ENCODE results near the gene ELFN1.

The ELFN1 gene

GRCh38 chr7:1642291-1642731, 27.8 kb upstream of the ELFN1 start:
- no peak for DNase-seq (ENCODE audit: low read depth)

- DNase-seq (ENCODE audit: low read depth): no peak
Measured at GRCh38 chr7:1643270-1644092, 26.6 kb upstream of the ELFN1 start.

- DNase-seq (ENCODE audit: low read depth): no peak
Measured at GRCh38 chr7:1644341-1645070, 25.6 kb upstream of the ELFN1 start.

- DNase-seq (ENCODE audit: low read depth): no peak
Measured at GRCh38 chr7:1645071-1645409, 25.0 kb upstream of the ELFN1 start.

DNA sequence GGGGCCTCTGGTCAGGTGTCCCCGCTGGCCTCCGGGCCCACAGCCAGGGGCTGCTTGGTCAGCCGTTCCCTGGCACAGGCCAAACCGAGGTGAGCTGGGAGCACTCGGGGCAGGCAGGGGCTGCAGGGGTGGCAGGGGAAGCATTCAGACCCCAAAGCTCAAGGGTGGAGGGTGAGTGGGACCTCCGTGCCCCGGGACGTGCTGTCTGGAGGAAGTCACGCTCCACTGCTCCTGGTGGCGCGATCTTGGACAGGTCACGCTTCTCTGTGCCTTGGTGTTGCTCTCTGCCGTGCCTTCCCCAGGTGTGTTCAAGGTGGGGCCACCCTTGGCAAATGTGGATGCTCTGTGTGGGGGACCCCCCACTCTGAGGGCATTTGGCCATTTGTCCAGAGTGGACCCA, 24.6 kb upstream of the ELFN1 start:
- no peak for DNase-seq (ENCODE audit: low read depth)

DNA sequence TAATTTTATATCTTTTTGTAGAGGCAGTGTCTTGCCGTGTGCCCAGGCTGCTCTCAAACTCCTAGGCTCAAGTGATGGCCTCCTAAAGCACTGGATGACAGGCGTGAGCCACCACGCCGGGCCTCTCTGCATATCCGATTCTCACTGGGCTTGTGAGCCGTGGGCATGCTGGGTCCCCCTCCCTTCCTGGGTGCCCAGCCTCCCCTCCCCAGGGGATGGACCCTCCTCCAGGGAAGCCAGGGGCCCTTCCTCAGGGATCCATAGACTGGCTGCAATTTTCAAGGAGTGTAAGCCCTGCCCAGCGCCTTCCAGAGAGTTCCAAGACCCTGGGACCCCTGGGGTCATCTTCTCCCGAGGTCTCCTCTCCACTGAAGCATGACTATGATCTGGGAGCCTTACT, 23.7 kb upstream of the ELFN1 start:
- no peak for DNase-seq (ENCODE audit: low read depth)

GRCh38 chr7:1646957-1647891, 22.9 kb upstream of the ELFN1 start:
- DNase-seq (ENCODE audit: low read depth): no peak

- DNase-seq (ENCODE audit: low read depth): no peak
Measured at GRCh38 chr7:1647961-1648672, 22.0 kb upstream of the ELFN1 start.

GRCh38 chr7:1649751-1650326, 20.2 kb upstream of the ELFN1 start:
- no peak for DNase-seq (ENCODE audit: low read depth)

DNA sequence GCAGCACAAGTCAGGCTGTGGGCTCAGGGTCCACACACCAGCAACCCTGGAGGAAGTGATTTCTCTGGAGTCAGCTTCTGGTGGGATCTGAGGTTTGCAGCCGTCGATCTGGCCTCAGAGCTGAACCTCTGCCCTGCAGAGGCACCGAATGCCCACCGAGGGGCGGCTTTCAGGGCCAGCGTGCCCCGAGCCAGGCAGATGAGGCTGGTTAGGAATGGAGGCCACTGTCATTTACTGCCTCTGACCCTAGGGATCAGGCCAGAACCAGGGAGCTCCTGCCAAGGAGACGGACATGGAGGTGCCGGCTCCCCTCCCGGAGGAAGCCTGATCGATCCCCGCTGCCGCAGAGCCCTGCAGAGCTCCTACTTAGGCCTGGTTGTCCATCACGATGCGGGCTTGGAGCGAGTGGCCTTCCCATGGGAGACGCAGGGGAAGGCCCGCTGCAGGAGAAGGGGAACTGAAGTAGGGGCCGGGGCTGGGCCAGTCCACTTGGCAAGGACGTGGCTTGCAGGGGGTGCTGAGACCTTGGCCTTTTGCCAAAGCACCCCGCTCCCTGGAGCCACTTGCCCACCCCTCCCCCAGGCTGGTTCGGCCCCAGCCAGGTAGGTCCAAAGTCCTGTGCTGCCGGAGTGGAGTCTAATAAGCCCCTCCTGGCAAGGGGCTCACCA, 19.6 kb upstream of the ELFN1 start:
- no peak for DNase-seq (ENCODE audit: low read depth)

DNA sequence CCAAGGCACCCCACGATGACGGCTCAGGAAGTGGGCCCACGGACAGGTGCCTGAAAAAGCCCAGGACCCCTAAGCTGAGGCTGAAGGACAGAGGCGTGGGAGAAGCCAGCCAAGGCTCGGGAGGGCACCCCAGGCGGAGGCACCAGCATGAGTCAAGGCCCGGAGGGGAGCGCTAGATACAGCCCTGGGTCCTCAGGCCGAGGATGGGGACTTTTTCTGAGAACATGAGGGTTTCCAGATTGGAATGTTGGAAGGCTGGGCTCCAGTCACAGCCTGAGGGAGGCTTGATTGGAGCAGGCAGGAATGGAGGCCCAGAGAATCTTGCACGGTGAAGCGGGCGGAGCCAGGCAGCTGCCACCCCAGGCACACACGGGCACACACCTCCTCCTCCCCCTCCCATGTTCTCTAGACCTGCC, 19.0 kb upstream of the ELFN1 start:
- DNase-seq (ENCODE audit: low read depth): no peak

- DNase-seq (ENCODE audit: low read depth): no peak
Measured at GRCh38 chr7:1651891-1652290, 18.2 kb upstream of the ELFN1 start.

GRCh38 chr7:1653500-1653899, 16.6 kb upstream of the ELFN1 start:
- DNase-seq (ENCODE audit: low read depth): no peak

DNA sequence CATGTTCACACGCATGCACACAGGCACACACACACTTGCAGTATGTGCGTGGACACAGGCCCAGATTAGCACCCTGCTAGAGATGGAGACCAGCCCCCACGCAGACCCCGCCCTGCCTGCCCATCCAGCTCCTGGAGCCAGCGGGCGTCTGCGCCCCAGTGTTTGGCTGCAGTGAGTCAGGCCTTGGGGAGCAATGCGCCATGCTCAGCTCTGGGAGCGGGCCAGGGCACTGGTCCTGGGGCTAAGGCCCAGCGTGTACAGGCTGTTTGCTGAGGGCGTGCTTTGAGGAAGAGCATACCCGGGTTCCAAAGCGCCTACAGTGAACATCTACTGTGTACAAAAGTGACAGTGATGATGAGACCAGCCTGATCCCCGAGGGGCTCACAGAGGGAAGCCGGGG, 16.0 kb upstream of the ELFN1 start:
- DNase-seq (ENCODE audit: low read depth): no peak

DNA sequence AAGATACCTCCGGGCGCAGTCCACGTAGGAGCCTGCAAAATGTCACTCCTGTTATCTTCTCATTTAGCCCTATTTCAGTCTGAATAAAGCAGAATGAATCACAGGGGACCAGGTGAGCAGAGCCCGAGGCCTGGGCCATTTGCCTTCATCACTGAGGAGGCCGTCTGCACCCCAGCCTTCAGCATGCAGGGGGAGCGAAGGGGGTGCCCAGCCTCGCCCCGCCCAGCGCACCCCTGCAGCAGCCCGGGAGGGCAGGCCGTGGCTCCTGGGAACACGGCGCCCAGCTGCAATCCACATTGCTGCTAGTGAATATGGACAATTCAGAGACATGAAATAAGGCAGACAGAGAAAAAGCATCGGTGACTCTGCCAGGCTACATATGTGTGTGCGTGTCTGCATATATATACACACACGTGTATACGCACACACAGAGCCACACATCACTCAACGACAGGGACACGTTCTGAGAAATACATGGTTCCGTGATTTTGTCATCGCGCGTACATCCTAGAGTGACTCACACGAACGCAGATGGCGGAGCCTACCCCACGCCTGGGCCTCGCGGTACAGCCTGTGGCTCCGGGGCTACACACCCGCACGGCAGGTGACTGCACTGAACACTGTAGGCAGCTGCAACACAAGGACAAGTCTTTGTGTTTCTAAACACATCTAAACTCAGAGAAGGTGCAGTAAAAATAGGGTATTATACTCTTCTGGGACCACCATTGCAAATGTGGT, 15.2 kb upstream of the ELFN1 start:
- no peak for DNase-seq (ENCODE audit: low read depth)

DNA sequence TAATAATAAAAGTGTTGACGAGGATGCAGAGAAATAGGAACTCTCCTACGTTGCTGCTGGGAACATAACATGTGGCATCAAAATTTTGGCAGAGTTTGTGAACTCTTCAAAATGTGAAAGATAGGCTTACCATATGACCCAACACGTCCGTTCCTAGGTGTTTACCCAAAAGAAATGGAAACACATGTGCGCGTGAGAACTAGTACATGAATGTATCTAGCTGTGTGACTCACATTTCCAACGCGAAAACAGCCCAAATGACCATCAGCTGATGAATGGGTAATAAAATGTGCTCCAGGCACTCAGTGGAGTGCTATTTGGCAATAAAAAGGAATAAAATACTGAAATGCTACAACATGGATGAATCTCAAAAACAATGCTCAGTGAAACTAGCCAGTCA, 10.4 kb upstream of the ELFN1 start:
- DNase-seq (ENCODE audit: low read depth): peak; percentile 93

- no peak for DNase-seq (ENCODE audit: low read depth)
Measured at GRCh38 chr7:1661461-1661860, 8.6 kb upstream of the ELFN1 start.

DNA sequence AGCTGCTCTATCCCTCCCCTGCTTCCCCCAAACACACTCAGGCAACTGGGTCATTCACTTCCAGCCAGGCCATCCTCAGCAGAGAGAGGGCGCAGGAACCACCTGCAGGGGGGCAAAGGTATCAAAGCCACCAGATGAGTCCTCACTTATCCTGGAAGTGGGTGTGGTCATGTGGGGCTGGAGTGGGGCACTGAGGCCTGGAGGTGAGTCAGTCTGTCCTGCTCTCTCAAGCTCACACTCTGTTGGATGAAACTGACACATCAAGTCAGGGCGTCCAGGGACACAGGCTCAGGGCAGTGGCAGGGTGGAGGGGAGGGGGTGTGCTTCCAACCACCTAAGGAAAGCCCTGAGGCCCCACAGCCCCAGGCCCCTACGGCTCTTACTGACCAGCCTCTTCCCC, 8.0 kb upstream of the ELFN1 start:
- no peak for DNase-seq (ENCODE audit: low read depth)

DNA sequence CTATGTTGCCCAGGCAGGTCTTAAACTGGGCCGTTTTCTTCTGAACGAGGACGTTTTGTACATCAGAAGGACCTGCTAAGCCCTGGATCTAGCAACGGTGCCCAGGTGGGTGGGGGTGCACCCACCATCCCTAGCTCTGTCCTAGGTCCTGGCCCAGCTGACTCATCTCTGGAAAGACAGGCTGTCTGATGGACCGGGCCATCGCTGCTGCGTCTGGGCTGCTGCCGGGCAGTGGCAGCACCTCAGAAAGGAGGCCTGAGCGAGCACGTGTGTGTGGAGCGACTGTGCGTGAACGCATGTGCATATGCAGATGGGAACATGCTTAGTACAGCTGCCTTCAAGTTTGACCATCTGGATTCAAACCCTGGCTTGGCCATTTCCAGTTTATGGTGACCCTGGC, 7.3 kb upstream of the ELFN1 start:
- DNase-seq (ENCODE audit: low read depth): no peak

- DNase-seq (ENCODE audit: low read depth): no peak
Measured at GRCh38 chr7:1663223-1663622, 6.9 kb upstream of the ELFN1 start.
